Astrocyte (in vitro differentiated cells and primary cell): ENCODE measurements around the gene BCL2A1. TPM values are rescaled to one million over a fixed set of nuclear protein-coding genes. Genes with fewer than 3 reads are reported as not detected.

Experiments
- DNase-seq: peaks from one replicate; pipeline ENCODE4 v3.0.0-alpha.2; 2010; ENCODE audit warnings: low read depth
- FAIRE-seq: peaks from 2 replicates; lab custom pipeline; 2011; peaks lifted over from hg19 to GRCh38; lab: Jason Lieb, UNC
- H2AFZ ChIP-seq: 2 replicates; pipeline ENCODE4 v1.6.0; 2012; ENCODE audit warnings: low read depth, low read length, inconsistent platforms
- H3K27ac ChIP-seq: 2 replicates; pipeline ENCODE4 v1.5.1; 2011; ENCODE audit warnings: low read depth, low read length, inconsistent platforms
- H3K27me3 ChIP-seq: 2 replicates; pipeline ENCODE4 v1.6.0; 2011; ENCODE audit warnings: low read length, inconsistent platforms; ENCODE audit not compliant: insufficient read depth
- H3K36me3 ChIP-seq: 2 replicates; pipeline ENCODE4 v1.5.1; 2011; ENCODE audit warnings: low read length, inconsistent platforms; ENCODE audit not compliant: insufficient read depth
- H3K4me1 ChIP-seq: 2 replicates; pipeline ENCODE4 v1.5.1; 2011; ENCODE audit warnings: low read length, inconsistent platforms; ENCODE audit not compliant: insufficient read depth
- H3K4me2 ChIP-seq: 2 replicates; pipeline ENCODE4 v1.6.0; 2012; ENCODE audit warnings: low read length, inconsistent platforms
- H3K4me3 ChIP-seq: 2 replicates; pipeline ENCODE4 v1.5.1; 2011; ENCODE audit warnings: low read depth, mild to moderate bottlenecking, low read length, inconsistent platforms; ENCODE audit not compliant: insufficient read depth
- H3K79me2 ChIP-seq: 2 replicates; pipeline ENCODE4 v1.6.0; 2012; ENCODE audit warnings: mild to moderate bottlenecking, low read length, inconsistent platforms; ENCODE audit not compliant: insufficient read depth
- H3K9ac ChIP-seq: 2 replicates; pipeline ENCODE4 v1.6.0; 2012; ENCODE audit warnings: mild to moderate bottlenecking, low read length, inconsistent platforms
- H3K9me3 ChIP-seq: 2 replicates; pipeline ENCODE4 v1.5.1; 2012; ENCODE audit warnings: low read depth, mild to moderate bottlenecking, low read length, inconsistent platforms; ENCODE audit not compliant: insufficient read depth
- H4K20me1 ChIP-seq: 2 replicates; pipeline ENCODE4 v1.6.0; 2012; ENCODE audit warnings: low read length, inconsistent platforms; ENCODE audit not compliant: insufficient read depth
- H3K27ac Mint-ChIP-seq: one replicate; pipeline ENCODE4 v1.8.0; 2021; ENCODE audit warnings: mild to moderate bottlenecking, mixed read lengths; ENCODE audit not compliant: unreplicated experiment
- H3K27me3 Mint-ChIP-seq: one replicate; pipeline ENCODE4 v1.8.0; 2021; ENCODE audit warnings: low read depth, mixed read lengths; ENCODE audit not compliant: unreplicated experiment
- H3K36me3 Mint-ChIP-seq: one replicate; pipeline ENCODE4 v1.8.0; 2021; ENCODE audit warnings: low read depth, mixed read lengths; ENCODE audit not compliant: unreplicated experiment
- H3K4me1 Mint-ChIP-seq: one replicate; pipeline ENCODE4 v1.8.0; 2021; ENCODE audit warnings: low read depth, mixed read lengths; ENCODE audit not compliant: unreplicated experiment
- H3K4me3 Mint-ChIP-seq: one replicate; pipeline ENCODE4 v1.8.0; 2021; ENCODE audit warnings: mild to moderate bottlenecking, moderate library complexity, mixed read lengths; ENCODE audit not compliant: unreplicated experiment
- H3K9me3 Mint-ChIP-seq: one replicate; pipeline ENCODE4 v1.8.0; 2021; ENCODE audit warnings: mild to moderate bottlenecking, mixed read lengths; ENCODE audit not compliant: unreplicated experiment
- EZH2 ChIP-seq: IDR thresholded peaks from 2 replicates; pipeline ENCODE4 v1.6.1; 2012; ENCODE audit warnings: mild to moderate bottlenecking, low read length, inconsistent platforms; ENCODE audit not compliant: insufficient read depth
- total RNA-seq: library from RNA; stranded (reverse); gene quantifications from 2 replicates; pipeline ENCODE4 v1.2.1, GENCODE V29; 2021
- TF ChIP-seq, protein P1 (sequence below): IDR thresholded peaks from 2 replicates; pipeline ENCODE4 v1.5.1; 2011; ENCODE audit warnings: low read depth, mild to moderate bottlenecking, inconsistent platforms, low read length, moderate library complexity; ENCODE audit not compliant: insufficient read depth

The BCL2A1 gene
- total RNA-seq, 1 donor from 2014 or later = not detected

DNA sequence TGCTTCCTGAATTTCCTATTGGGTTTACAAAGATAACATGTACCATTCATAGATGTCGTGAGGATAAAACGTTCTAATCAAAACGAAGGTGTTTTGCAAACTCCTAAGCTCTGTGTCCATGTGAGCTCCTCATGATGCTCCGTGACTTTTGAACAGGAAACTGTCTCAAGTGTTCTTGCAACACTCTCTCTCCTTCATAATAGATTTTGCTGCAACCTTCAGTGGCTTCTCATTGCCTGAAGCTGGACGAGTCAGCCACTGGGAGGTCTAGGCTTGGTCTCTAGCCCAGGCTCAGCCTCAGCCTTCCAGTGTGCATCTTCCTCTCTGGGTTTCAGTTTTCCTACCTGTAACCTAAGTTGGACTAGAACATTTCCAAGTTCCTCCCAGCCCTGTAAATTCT, 18.7 kb upstream of the BCL2A1 start:
- peaks cover 2% of the 10 kb centered on the region for H3K4me1 ChIP-seq
- no peak overlapping the region for H3K27ac ChIP-seq
- H3K4me1 Mint-ChIP-seq = peaks cover 2% of the 10 kb centered on the region
- no peaks in the 10 kb centered on the region for H3K36me3 Mint-ChIP-seq
- FAIRE-seq (no peak), DNase-seq (no peak)
- peaks cover 13% of the 10 kb centered on the region for H3K27me3 Mint-ChIP-seq
- H3K9me3 Mint-ChIP-seq = no peaks in the 10 kb centered on the region
- no peak overlapping the region for H3K4me2 ChIP-seq
- H3K27me3 ChIP-seq = peaks cover 7% of the 10 kb centered on the region
- TF ChIP-seq, protein P1, sequence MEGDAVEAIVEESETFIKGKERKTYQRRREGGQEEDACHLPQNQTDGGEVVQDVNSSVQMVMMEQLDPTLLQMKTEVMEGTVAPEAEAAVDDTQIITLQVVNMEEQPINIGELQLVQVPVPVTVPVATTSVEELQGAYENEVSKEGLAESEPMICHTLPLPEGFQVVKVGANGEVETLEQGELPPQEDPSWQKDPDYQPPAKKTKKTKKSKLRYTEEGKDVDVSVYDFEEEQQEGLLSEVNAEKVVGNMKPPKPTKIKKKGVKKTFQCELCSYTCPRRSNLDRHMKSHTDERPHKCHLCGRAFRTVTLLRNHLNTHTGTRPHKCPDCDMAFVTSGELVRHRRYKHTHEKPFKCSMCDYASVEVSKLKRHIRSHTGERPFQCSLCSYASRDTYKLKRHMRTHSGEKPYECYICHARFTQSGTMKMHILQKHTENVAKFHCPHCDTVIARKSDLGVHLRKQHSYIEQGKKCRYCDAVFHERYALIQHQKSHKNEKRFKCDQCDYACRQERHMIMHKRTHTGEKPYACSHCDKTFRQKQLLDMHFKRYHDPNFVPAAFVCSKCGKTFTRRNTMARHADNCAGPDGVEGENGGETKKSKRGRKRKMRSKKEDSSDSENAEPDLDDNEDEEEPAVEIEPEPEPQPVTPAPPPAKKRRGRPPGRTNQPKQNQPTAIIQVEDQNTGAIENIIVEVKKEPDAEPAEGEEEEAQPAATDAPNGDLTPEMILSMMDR = no peak
- TF ChIP-seq EZH2 = no peak
- no peaks in the 10 kb centered on the region for H3K36me3 ChIP-seq
- H4K20me1 ChIP-seq = no peaks in the 10 kb centered on the region
- no peaks in the 10 kb centered on the region for H3K79me2 ChIP-seq
- no peaks in the 10 kb centered on the region for H3K9me3 ChIP-seq
- H2AFZ ChIP-seq = no peak overlapping the region
- H3K4me3 Mint-ChIP-seq = no peak overlapping the region
- no peak overlapping the region for H3K27ac Mint-ChIP-seq
- no peak overlapping the region for H3K9ac ChIP-seq
- H3K4me3 ChIP-seq = no peak overlapping the region

DNA sequence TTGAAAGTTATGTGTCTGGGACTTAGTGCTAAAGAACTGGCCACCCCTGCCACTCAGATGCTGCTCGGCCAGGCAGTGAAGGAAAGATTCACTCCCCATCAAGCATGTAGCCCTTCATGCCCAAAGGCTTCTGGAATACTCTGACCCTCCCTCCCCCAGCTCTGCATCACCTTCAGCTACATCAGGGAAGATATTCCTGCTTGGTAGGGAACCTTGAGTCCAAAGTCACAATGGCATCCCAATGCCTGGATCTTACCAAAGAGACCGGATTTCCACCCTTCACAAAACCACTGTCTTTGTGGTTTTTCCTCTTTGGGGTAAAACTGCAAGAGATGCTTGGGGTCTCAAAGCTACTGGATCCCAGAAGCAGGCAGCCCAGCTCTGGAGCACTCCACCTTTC, 18.2 kb upstream of the BCL2A1 start:
- Mint-ChIP-seq H3K9me3 (no peaks in the 10 kb centered on the region), H3K4me3 (no peak overlapping the region), H3K27ac (no peak overlapping the region), H3K4me1 (no peaks in the 10 kb centered on the region), H3K36me3 (no peaks in the 10 kb centered on the region), H3K27me3 (peaks cover 13% of the 10 kb centered on the region)
- Histone ChIP-seq H4K20me1 (no peaks in the 10 kb centered on the region), H3K27me3 (peaks cover 7% of the 10 kb centered on the region), H3K79me2 (no peaks in the 10 kb centered on the region), H3K9me3 (no peaks in the 10 kb centered on the region), H3K4me3 (no peak overlapping the region), H2AFZ (no peak overlapping the region), H3K4me1 (no peaks in the 10 kb centered on the region), H3K27ac (no peak overlapping the region), H3K4me2 (no peak overlapping the region), H3K9ac (no peak overlapping the region), H3K36me3 (no peaks in the 10 kb centered on the region)
- TF ChIP-seq, protein P1 = no peak
- no peak for TF ChIP-seq EZH2
- DNase-seq = no peak
- no peak for FAIRE-seq

DNA sequence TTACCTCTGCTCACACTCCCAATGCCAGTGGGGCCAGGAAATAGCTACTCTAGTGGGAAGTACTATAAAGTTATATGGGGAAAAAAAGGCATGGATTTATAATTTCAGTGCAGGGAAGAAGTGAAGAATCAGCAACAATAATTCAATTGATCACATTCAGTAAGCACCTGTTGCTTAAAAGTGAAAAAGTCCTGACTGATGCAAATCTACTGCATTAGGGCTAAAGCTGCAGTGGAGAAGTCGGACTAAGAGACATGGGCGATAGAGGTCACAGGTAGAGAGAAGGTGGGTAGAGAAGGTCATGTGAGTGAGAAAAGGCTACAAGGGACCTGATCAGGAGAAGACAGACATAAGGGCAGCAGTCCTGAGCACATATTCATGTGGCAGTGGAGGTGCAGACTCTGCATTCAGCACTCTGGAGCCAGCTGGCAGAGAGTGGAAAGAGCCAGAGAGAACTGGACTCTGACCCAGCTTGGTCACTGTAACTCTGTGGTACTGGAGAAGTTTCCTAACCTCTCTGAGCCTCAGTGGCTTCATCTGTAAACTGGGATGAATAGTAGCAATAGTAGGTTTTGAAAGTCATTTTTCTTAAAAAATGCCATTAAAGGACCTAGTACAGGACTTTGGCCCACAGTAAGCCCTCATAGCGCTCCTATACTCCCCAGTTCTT, 17.6 kb upstream of the BCL2A1 start:
- no peak overlapping the region for H3K9ac ChIP-seq
- DNase-seq (no peak), FAIRE-seq (no peak)
- no peak overlapping the region for H3K4me3 Mint-ChIP-seq
- H3K4me3 ChIP-seq = no peak overlapping the region
- H3K27me3 Mint-ChIP-seq = peaks cover 15% of the 10 kb centered on the region
- peaks cover 4% of the 10 kb centered on the region for H3K9me3 Mint-ChIP-seq
- H3K27me3 ChIP-seq = peaks cover 7% of the 10 kb centered on the region
- H3K4me1 Mint-ChIP-seq = no peaks in the 10 kb centered on the region
- no peak overlapping the region for H2AFZ ChIP-seq
- no peaks in the 10 kb centered on the region for H4K20me1 ChIP-seq
- H3K36me3 ChIP-seq = no peaks in the 10 kb centered on the region
- H3K9me3 ChIP-seq = no peaks in the 10 kb centered on the region
- no peak overlapping the region for H3K27ac ChIP-seq
- TF ChIP-seq, protein P1 = no peak
- TF ChIP-seq EZH2 = no peak
- H3K4me1 ChIP-seq = no peaks in the 10 kb centered on the region
- H3K27ac Mint-ChIP-seq = no peak overlapping the region
- H3K4me2 ChIP-seq = no peak overlapping the region
- H3K36me3 Mint-ChIP-seq = no peaks in the 10 kb centered on the region
- no peaks in the 10 kb centered on the region for H3K79me2 ChIP-seq
